H9 (cell line): ENCODE results near the gene HS6ST1. TPM values are rescaled to one million over a fixed set of nuclear protein-coding genes. Genes with fewer than 3 reads are reported as not detected.

Source experiments
- DNase-seq: peaks from one replicate; pipeline ENCODE4 v3.0.0-alpha.2; 2017
- H2AFZ ChIP-seq: one replicate; pipeline ENCODE4 v1.6.1; 2013; ENCODE audit warnings: mild to moderate bottlenecking, low read length, control low read depth, moderate library complexity
- H2AK5ac ChIP-seq: 2 replicates; pipeline ENCODE4 v1.6.1; 2013; ENCODE audit warnings: low read length, control low read depth, mixed read lengths; ENCODE audit not compliant: insufficient read length
- H2BK120ac ChIP-seq: one replicate; pipeline ENCODE4 v1.6.1; 2013; ENCODE audit warnings: low read depth, mild to moderate bottlenecking, low read length, control low read depth, inconsistent platforms; ENCODE audit not compliant: poor library complexity, severe bottlenecking
- H2BK12ac ChIP-seq: 2 replicates; pipeline ENCODE4 v1.6.1; 2013; ENCODE audit warnings: low read length, control low read depth, mixed read lengths, low read depth; ENCODE audit not compliant: insufficient read length
- H2BK15ac ChIP-seq: 2 replicates; pipeline ENCODE4 v1.6.1; 2013; ENCODE audit warnings: low read depth, low read length, control low read depth
- H2BK20ac ChIP-seq: one replicate; pipeline ENCODE4 v1.6.1; 2013; ENCODE audit warnings: low read depth, mild to moderate bottlenecking, low read length, control low read depth, inconsistent platforms; ENCODE audit not compliant: poor library complexity, severe bottlenecking
- H2BK5ac ChIP-seq: 2 replicates; pipeline ENCODE4 v1.6.1; 2013; ENCODE audit warnings: low read length, control low read depth, mixed read lengths; ENCODE audit not compliant: insufficient read length
- H3K14ac ChIP-seq: 2 replicates; pipeline ENCODE4 v1.6.1; 2013; ENCODE audit warnings: low read length, control low read depth; ENCODE audit not compliant: insufficient read depth
- H3K18ac ChIP-seq: 2 replicates; pipeline ENCODE4 v1.6.1; 2013; ENCODE audit warnings: low read depth, mild to moderate bottlenecking, mixed read lengths, low read length, control low read depth; ENCODE audit not compliant: insufficient read length
- H3K23ac ChIP-seq: 2 replicates; pipeline ENCODE4 v1.6.1; 2013; ENCODE audit warnings: low read length, control low read depth, mixed read lengths, low read depth; ENCODE audit not compliant: insufficient read length
- H3K23me2 ChIP-seq: 2 replicates; pipeline ENCODE4 v1.6.1; 2013; ENCODE audit warnings: low read depth, mild to moderate bottlenecking, mixed read lengths, low read length, control low read depth; ENCODE audit not compliant: insufficient read length, poor library complexity, severe bottlenecking
- H3K27ac ChIP-seq: 2 replicates; pipeline ENCODE4 v1.5.1; 2013; ENCODE audit warnings: low read length, control low read depth, mixed read lengths, low read depth; ENCODE audit not compliant: insufficient read length
- H3K27me3 ChIP-seq: 2 replicates; pipeline ENCODE4 v1.6.1; 2013; ENCODE audit warnings: low read length, control low read depth, inconsistent platforms; ENCODE audit not compliant: insufficient read depth
- H3K4ac ChIP-seq: 2 replicates; pipeline ENCODE4 v1.6.1; 2013; ENCODE audit warnings: low read depth, mild to moderate bottlenecking, control low read depth, inconsistent platforms, low read length, moderate library complexity
- H3K4me1 ChIP-seq: 2 replicates; pipeline ENCODE4 v1.6.1; 2013; ENCODE audit warnings: low read length, control low read depth, inconsistent platforms; ENCODE audit not compliant: insufficient read depth
- H3K4me2 ChIP-seq: 2 replicates; pipeline ENCODE4 v1.6.1; 2013; ENCODE audit warnings: low read length, control low read depth, mixed read lengths; ENCODE audit not compliant: insufficient read length, insufficient read depth
- H3K56ac ChIP-seq: 2 replicates; pipeline ENCODE4 v1.6.1; 2013; ENCODE audit warnings: low read depth, mild to moderate bottlenecking, mixed read lengths, low read length, control low read depth; ENCODE audit not compliant: insufficient read length
- H3K79me1 ChIP-seq: 2 replicates; pipeline ENCODE4 v1.6.1; 2013; ENCODE audit warnings: low read depth, mild to moderate bottlenecking, moderate library complexity, low read length, control low read depth, inconsistent platforms; ENCODE audit not compliant: insufficient read depth, poor library complexity, severe bottlenecking
- H3K79me2 ChIP-seq: 2 replicates; pipeline ENCODE4 v1.6.1; 2013; ENCODE audit warnings: low read length, control low read depth, inconsistent platforms; ENCODE audit not compliant: insufficient read depth
- H3K9ac ChIP-seq: 2 replicates; pipeline ENCODE4 v1.6.1; 2013; ENCODE audit warnings: low read length, control low read depth, mixed read lengths; ENCODE audit not compliant: insufficient read length; ENCODE audit errors: extremely low read depth
- H3K9me3 ChIP-seq: one replicate; pipeline ENCODE4 v1.6.1; 2013; ENCODE audit warnings: low read depth, low read length, inconsistent platforms; ENCODE audit not compliant: control insufficient read depth
- H3T11ph ChIP-seq: one replicate; pipeline ENCODE4 v1.6.1; 2013; ENCODE audit warnings: mild to moderate bottlenecking, low read length, control low read depth, inconsistent platforms
- H4K20me1 ChIP-seq: one replicate; pipeline ENCODE4 v1.6.1; 2013; ENCODE audit not compliant: control insufficient read depth, insufficient read length, insufficient read depth
- H4K5ac ChIP-seq: 2 replicates; pipeline ENCODE4 v1.6.1; 2013; ENCODE audit warnings: low read depth, mild to moderate bottlenecking, mixed read lengths, low read length, control low read depth; ENCODE audit not compliant: insufficient read length
- H4K8ac ChIP-seq: replicated peaks from 2 replicates; pipeline ENCODE4 v1.6.1; 2013; ENCODE audit warnings: low read length, control low read depth, mixed read lengths, low read depth; ENCODE audit not compliant: insufficient read length
- H4K91ac ChIP-seq: 2 replicates; pipeline ENCODE4 v1.6.1; 2013; ENCODE audit warnings: low read depth, mild to moderate bottlenecking, moderate library complexity, mixed read lengths, low read length, control low read depth; ENCODE audit not compliant: insufficient read length
- H3K27ac Mint-ChIP-seq, 3 experiments: 2 replicates in 2 of 3; 3 replicates in 1 of 3; pipeline ENCODE4 v1.8.0; 2020 to 2021; ENCODE audit warnings: mixed read lengths in 3 of 3, mild to moderate bottlenecking in 1 of 3, moderate library complexity in 1 of 3
- H3K27me3 Mint-ChIP-seq: 2 replicates; pipeline ENCODE4 v1.8.0; 2021; ENCODE audit warnings: low read depth, mild to moderate bottlenecking, moderate library complexity, mixed read lengths
- H3K36me3 Mint-ChIP-seq, 3 experiments: 2 replicates in 2 of 3; 3 replicates in 1 of 3; pipeline ENCODE4 v1.8.0; 2020 to 2021; ENCODE audit warnings: low read depth in 3 of 3, mixed read lengths in 3 of 3; ENCODE audit not compliant: insufficient read depth in 1 of 3
- H3K4me1 Mint-ChIP-seq, 2 experiments: 2 replicates each; pipeline ENCODE4 v1.8.0; 2020; ENCODE audit warnings: mixed read lengths in 2 of 2
- H3K4me3 Mint-ChIP-seq, 2 experiments: 2 replicates in 1 of 2; 3 replicates in 1 of 2; pipeline ENCODE4 v1.8.0; 2020 to 2021; ENCODE audit warnings: mild to moderate bottlenecking in 2 of 2, mixed read lengths in 2 of 2, moderate library complexity in 1 of 2
- H3K9me3 Mint-ChIP-seq, 2 experiments: 2 replicates in 1 of 2; 3 replicates in 1 of 2; pipeline ENCODE4 v1.8.0; 2020; ENCODE audit warnings: mild to moderate bottlenecking in 2 of 2, mixed read lengths in 2 of 2, moderate library complexity in 1 of 2
- CTCF ChIP-seq: fragments of 200-600 bp; sonication (generic); conservative IDR thresholded peaks from 3 replicates; pipeline ENCODE4 v1.8.0; 2021; ENCODE audit warnings: antibody characterized with exemption, mild to moderate bottlenecking
- WGBS: extraction: QIAGEN DNeasy Blood & Tissue Kit; methylation state at CpG from one replicate; pipeline ENCODE4 v1.1.7; 2013; ENCODE audit warnings: missing lambda C conversion rate, low lambda C conversion rate, mixed read lengths; ENCODE audit not compliant: insufficient read length; ENCODE audit errors: extremely low coverage; 5-methylcytosine and 5-hydroxymethylcytosine counted together
- total RNA-seq: library from RNA; stranded (reverse); gene quantifications from 2 replicates; pipeline ENCODE4 v1.2.1, GENCODE V29; 2021

The HS6ST1 gene
- total RNA-seq, 1 experiment from 2014 or later: 60.2 TPM

- no peak overlapping the region for H4K8ac ChIP-seq
- Mint-ChIP-seq H3K9me3 (no peaks in the 10 kb centered on the region; a peak in 2 of 5 replicates), H3K4me1 (peaks cover 11 to 19% of the 10 kb centered on the region in 2 experiments), H3K4me3 (no peak overlapping the region), H3K27me3 (peaks cover 12% of the 10 kb centered on the region), H3K36me3 (no peaks in the 10 kb centered on the region), H3K27ac (no peak overlapping the region)
- H4K20me1 ChIP-seq: no peaks in the 10 kb centered on the region
- H2BK12ac ChIP-seq: no peak overlapping the region
- H3K4me2 ChIP-seq: no peak overlapping the region
- H4K5ac ChIP-seq: no peak overlapping the region
- H2BK15ac ChIP-seq: no peak overlapping the region
- DNase-seq: no peak
- no peak overlapping the region for H4K91ac ChIP-seq
- no peak overlapping the region for H2AFZ ChIP-seq
- no peak overlapping the region for H3K56ac ChIP-seq
- no peak overlapping the region for H3K4ac ChIP-seq
- no peaks in the 10 kb centered on the region for H3K79me2 ChIP-seq
- no peaks in the 10 kb centered on the region for H3K79me1 ChIP-seq
- H3K23ac ChIP-seq: no peak overlapping the region
- no peak overlapping the region for H2BK20ac ChIP-seq
- no peak overlapping the region for H3K14ac ChIP-seq
- H2BK120ac ChIP-seq: no peak overlapping the region
- TF ChIP-seq CTCF: no peak
- H2BK5ac ChIP-seq: no peak overlapping the region
- no peak overlapping the region for H3T11ph ChIP-seq
- no peak overlapping the region for H3K27ac ChIP-seq
- H2AK5ac ChIP-seq: no peak overlapping the region
- WGBS: no CpG with 5 or more reads among the region's 13 CpGs
- no peaks in the 10 kb centered on the region for H3K23me2 ChIP-seq
- H3K9me3 ChIP-seq: no peaks in the 10 kb centered on the region
- no peak overlapping the region for H3K9ac ChIP-seq
- H3K18ac ChIP-seq: no peak overlapping the region
- no peaks in the 10 kb centered on the region for H3K4me1 ChIP-seq
- no peaks in the 10 kb centered on the region; the same call in 1 of the 2 replicates for H3K27me3 ChIP-seq
Observed at GRCh38 chr2:128325611-128326181, 7.0 kb upstream of the HS6ST1 start.
